Osteoblast (primary cell): Measurements from ENCODE around the gene SYTL5. TPM values are rescaled to one million over a fixed set of nuclear protein-coding genes. Genes with fewer than 3 reads are reported as not detected.

ENCODE experiments used
- DNase-seq: peaks from one replicate; pipeline ENCODE4 v3.0.0; 2011; ENCODE audit warnings: low spot score, mixed read lengths; ENCODE audit not compliant: insufficient read length; ENCODE audit errors: missing footprints
- H2AFZ ChIP-seq: 2 replicates; pipeline ENCODE4 v1.6.0; 2011; ENCODE audit warnings: mild to moderate bottlenecking, low read length
- H3K27ac ChIP-seq: 2 replicates; pipeline ENCODE4 v1.5.1; 2011; ENCODE audit warnings: mild to moderate bottlenecking, low read depth, low read length, moderate library complexity
- H3K27me3 ChIP-seq: 2 replicates; pipeline ENCODE4 v1.6.0; 2012; ENCODE audit warnings: mild to moderate bottlenecking, control low read depth, inconsistent platforms, low read length, moderate library complexity; ENCODE audit not compliant: insufficient read depth
- H3K36me3 ChIP-seq: 2 replicates; pipeline ENCODE4 v1.5.1; 2011; ENCODE audit warnings: mild to moderate bottlenecking, low read length, control low read depth, moderate library complexity; ENCODE audit not compliant: insufficient read depth
- H3K4me1 ChIP-seq: 2 replicates; pipeline ENCODE4 v1.5.1; 2011; ENCODE audit warnings: mild to moderate bottlenecking, low read length, control low read depth, moderate library complexity; ENCODE audit not compliant: insufficient read depth
- H3K4me2 ChIP-seq: 2 replicates; pipeline ENCODE4 v1.6.0; 2011; ENCODE audit warnings: mild to moderate bottlenecking, low read length; ENCODE audit not compliant: insufficient read depth
- H3K4me3 ChIP-seq: fragments of 200-600 bp; sonication (generic); 3 replicates; pipeline ENCODE4 v1.5.1; 2012; ENCODE audit warnings: mild to moderate bottlenecking, low read length, inconsistent platforms; ENCODE audit not compliant: insufficient read depth
- H3K79me2 ChIP-seq: 2 replicates; pipeline ENCODE4 v1.6.0; 2012; ENCODE audit warnings: mild to moderate bottlenecking, low read length, control low read depth, inconsistent platforms; ENCODE audit not compliant: insufficient read depth
- H3K9me3 ChIP-seq: 2 replicates; pipeline ENCODE4 v1.5.1; 2011; ENCODE audit warnings: low read depth, low read length, control low read depth
- H4K20me1 ChIP-seq: 2 replicates; pipeline ENCODE4 v1.6.0; 2012; ENCODE audit warnings: mild to moderate bottlenecking, low read length, control low read depth; ENCODE audit not compliant: insufficient read depth
- CTCF ChIP-seq: IDR thresholded peaks from 2 replicates; pipeline ENCODE4 v1.5.1; 2011; ENCODE audit warnings: mild to moderate bottlenecking, low read depth, low read length, moderate library complexity; ENCODE audit errors: extremely low read depth
- total RNA-seq: library from RNA; depleted of rRNA; stranded (reverse); fragments of >200 nt; gene quantifications from 2 replicates; pipeline ENCODE4 v1.2.3, GENCODE V29; 2012

Gene SYTL5
- total RNA-seq, 1 donor, result under 0.01 TPM

DNA sequence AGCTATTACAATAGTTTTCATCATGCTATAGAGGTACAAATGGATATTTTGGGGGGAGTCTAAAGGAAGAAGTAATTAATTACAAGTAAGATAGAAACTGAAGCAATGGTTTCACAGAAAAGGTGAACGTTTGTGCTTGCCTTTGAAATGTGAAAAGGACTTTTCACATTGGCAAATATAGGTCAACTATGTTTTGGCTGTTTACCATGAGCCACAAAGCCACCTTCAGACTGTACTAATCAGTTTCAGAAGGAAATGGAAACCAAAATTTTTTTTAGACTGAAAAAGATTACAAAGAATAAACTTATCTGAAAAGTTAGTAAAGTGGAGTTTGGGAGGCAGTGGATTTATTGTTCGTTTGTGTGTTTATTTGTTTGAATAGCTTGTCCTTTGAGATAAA, 32.1 kb downstream of the SYTL5 start:
- Histone ChIP-seq H3K27ac (no peak overlapping the region), H3K79me2 (no peaks in the 10 kb centered on the region), H3K4me3 (no peak overlapping the region), H3K4me1 (no peaks in the 10 kb centered on the region), H4K20me1 (no peaks in the 10 kb centered on the region), H3K4me2 (no peak overlapping the region), H2AFZ (no peak overlapping the region), H3K27me3 (no peaks in the 10 kb centered on the region), H3K36me3 (no peaks in the 10 kb centered on the region), H3K9me3 (no peaks in the 10 kb centered on the region)
- DNase-seq, result no peak
- TF ChIP-seq CTCF, result no peak

DNA sequence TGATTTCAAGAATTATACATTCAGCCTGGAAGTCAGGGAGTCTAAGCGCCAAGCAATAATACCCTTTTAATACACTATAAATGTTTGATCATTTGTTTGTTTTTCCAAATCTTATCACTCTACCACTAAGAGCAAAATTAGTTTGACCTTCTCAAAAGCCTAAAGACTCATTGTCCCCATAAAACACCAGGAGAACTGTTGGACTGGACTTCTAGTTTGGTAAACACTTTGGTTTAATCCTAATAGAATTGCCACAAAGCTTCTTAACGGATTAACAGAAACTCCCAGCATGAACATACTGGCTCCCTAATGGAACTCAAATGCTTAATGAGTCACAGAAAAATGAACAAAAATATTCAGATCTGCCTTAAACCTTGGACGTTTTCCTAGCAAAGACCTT, 34.9 kb downstream of the SYTL5 start:
- no peak for DNase-seq
- H2AFZ ChIP-seq, result no peak overlapping the region

DNA sequence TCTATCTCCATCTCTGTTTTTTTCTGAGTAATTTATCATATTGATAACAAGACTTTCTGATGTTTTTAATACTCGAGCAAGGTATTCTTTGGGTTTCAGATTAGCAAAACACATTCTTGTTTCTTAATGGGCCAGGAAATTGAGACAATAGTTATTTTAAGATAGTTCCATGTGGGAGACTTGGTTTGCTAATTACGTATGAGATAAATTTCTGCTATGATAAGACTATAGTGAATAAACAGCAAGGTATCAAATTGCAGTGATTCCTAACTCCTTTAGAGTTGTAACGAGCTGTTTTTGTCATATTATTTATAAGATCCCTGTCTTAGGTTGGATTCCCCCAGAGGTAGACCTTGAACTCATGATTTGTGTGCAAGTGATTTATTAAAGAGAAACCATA, 38.3 kb downstream of the SYTL5 start:
- Histone ChIP-seq H3K79me2 (no peaks in the 10 kb centered on the region), H3K4me3 (no peak overlapping the region), H3K36me3 (no peaks in the 10 kb centered on the region), H3K27me3 (no peaks in the 10 kb centered on the region), H3K4me1 (no peaks in the 10 kb centered on the region), H3K9me3 (no peaks in the 10 kb centered on the region), H3K4me2 (no peak overlapping the region), H3K27ac (no peak overlapping the region), H2AFZ (no peak overlapping the region), H4K20me1 (no peaks in the 10 kb centered on the region)
- no peak for TF ChIP-seq CTCF
- no peak for DNase-seq

More for the DNA sequence above, 34.9 kb downstream of the SYTL5 start:
- no peak overlapping the region for H3K4me3 ChIP-seq
- TF ChIP-seq CTCF, result no peak
- H3K27me3 ChIP-seq, result no peaks in the 10 kb centered on the region
- H3K9me3 ChIP-seq, result no peaks in the 10 kb centered on the region
- H4K20me1 ChIP-seq, result no peaks in the 10 kb centered on the region
- no peak overlapping the region for H3K4me2 ChIP-seq
- no peaks in the 10 kb centered on the region for H3K36me3 ChIP-seq
- no peaks in the 10 kb centered on the region for H3K4me1 ChIP-seq
- no peaks in the 10 kb centered on the region for H3K79me2 ChIP-seq
- no peak overlapping the region for H3K27ac ChIP-seq

DNA sequence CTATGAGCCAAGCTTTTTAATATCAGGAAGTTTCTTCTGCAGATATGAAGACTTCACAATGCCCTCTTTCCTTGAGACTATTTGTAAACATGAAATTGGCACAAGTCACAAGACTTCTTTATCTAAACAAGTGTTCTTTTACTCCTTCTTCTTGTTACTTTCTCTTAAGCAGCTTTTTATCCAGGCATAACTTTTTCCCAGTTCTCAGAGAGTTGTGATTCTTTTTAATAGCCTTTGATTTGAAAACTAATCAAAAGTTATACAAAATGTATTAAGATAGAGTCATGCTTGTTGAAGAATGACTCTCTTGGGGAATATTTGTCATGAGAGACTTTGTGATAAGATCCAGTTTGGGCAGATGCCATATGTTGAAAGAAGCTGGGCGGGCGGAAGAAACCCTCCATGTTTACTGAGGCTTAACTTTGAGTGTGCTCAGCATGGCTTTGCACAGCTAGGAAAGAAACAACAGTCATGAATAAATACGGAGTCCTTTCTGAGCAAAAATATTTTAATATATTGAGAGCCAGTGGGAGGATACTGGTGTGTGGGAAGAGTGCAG, 39.3 kb downstream of the SYTL5 start:
- H3K4me1 ChIP-seq, result no peaks in the 10 kb centered on the region
- TF ChIP-seq CTCF, result no peak
- no peak overlapping the region for H2AFZ ChIP-seq
- no peaks in the 10 kb centered on the region for H3K27me3 ChIP-seq
- no peaks in the 10 kb centered on the region for H3K9me3 ChIP-seq
- H3K27ac ChIP-seq, result no peak overlapping the region
- no peaks in the 10 kb centered on the region for H4K20me1 ChIP-seq
- H3K4me3 ChIP-seq, result no peak overlapping the region
- DNase-seq, result no peak
- H3K79me2 ChIP-seq, result no peaks in the 10 kb centered on the region
- H3K4me2 ChIP-seq, result no peak overlapping the region
- no peaks in the 10 kb centered on the region for H3K36me3 ChIP-seq
